GM12865 (cell line): Measurements from ENCODE around the gene PCGF3.
"Not testable (repeated sequence)": the region's sequence is repeated elsewhere in the genome, so short reads cannot be mapped to it uniquely, and the experiment has no call there.

Experiments used
- DNase-seq: peaks from one replicate; pipeline ENCODE4 v3.0.0; 2010; ENCODE audit warnings: low read depth
- H3K4me3 ChIP-seq: 2 replicates; pipeline ENCODE4 v1.5.1; 2011; ENCODE audit warnings: mild to moderate bottlenecking, low read depth, low read length, control low read depth
- CTCF ChIP-seq: IDR thresholded peaks from 2 replicates; pipeline ENCODE4 v1.5.1; 2011; ENCODE audit warnings: low read length, control low read depth, low read depth, inconsistent platforms; ENCODE audit not compliant: insufficient read depth; ENCODE audit errors: missing control alignments

PCGF3 gene

DNA sequence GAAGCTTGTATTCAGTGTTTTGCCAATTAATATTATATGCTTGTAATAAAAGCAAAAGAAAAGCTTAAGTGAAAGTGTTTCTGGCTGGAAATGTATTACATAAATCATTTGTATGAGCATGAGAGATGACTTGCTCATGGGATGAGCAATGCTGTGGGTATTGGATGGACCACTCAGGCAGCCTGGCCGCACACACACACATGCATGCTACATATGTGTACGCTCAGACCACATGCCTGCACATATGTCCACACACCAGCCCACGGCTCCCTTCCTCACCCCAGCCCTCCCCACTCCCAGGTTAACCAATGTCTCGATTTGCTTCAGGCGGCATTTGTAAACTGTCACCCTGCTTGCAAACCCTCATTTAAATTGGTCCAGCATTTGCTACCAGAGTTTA lies 64.4 kb downstream of the PCGF3 start:
- no peak for TF ChIP-seq CTCF
- no peak overlapping the region for H3K4me3 ChIP-seq
- DNase-seq, result no peak

- no peak for DNase-seq
- no peak for TF ChIP-seq CTCF
- H3K4me3 ChIP-seq, result no peak overlapping the region
Observed at GRCh38 chr4:771464-771863, 65.8 kb downstream of the PCGF3 start.

DNA sequence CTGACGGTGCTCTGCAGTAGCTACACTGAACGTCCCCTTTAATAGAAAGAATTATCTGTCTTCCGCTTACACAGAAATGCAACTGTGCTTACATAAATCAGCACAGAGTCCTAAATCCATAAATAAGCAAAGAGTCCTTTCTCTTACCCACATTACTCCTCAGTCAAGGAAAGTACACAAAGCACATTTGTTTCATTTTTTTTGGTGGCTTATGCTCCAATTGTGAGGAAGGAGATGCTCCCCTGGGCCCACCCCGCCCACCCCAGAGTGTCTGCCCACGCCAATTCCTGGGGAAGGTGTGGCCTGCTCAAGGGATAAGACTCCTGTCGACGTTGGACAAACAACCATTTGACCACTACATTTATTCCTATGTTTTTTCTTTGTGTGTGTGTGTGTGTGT lies 66.5 kb downstream of the PCGF3 start:
- no peak for TF ChIP-seq CTCF
- no peak overlapping the region for H3K4me3 ChIP-seq
- no peak for DNase-seq

DNA sequence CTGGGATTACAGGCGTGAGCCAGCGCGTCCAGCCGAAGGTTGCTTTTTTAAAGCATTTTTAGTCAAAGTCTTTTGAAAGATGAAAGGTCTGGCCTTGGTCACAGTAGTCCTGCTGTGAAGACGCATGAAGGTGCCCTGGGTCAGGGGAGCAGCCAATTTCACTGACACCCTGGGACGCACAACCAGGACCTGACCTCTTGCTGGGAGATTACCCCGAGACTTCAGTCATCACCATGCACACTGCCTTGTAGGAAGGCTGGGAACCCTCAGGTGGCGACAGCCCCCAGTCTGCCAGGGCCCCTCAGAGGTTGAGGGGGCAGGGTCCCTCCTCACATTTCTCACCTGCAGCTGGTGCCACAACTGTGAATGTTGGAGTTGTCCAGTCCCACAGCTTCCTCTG lies 67.1 kb downstream of the PCGF3 start:
- no peak overlapping the region for H3K4me3 ChIP-seq
- no peak for DNase-seq
- TF ChIP-seq CTCF, result no peak

DNA sequence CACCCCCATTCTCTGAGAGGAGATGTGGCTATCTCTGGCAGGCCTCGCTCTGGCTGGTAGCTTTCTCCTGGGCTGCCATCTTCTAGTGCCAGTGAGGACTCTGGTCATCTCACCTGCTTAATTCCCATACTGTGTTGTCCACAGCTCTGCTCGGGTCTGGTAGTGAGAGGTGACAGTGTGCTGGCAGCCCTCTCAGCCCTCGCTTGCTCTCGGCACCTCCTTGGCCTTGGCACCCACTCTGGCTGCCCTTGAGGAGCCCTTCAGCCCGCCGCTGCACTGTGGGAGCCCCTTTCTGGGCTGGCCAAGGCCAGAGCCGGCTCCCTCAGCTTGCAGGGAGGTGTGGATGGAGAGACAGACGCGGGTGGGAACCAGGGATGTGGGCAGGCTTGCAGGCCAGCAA lies 67.6 kb downstream of the PCGF3 start:
- no peak for DNase-seq
- TF ChIP-seq CTCF, result no peak
- H3K4me3 ChIP-seq, result no peak overlapping the region

- DNase-seq, H3K4me3 ChIP-seq: not testable (repeated sequence)
Observed at GRCh38 chr4:774419-775092, 68.9 kb downstream of the PCGF3 start.

DNA sequence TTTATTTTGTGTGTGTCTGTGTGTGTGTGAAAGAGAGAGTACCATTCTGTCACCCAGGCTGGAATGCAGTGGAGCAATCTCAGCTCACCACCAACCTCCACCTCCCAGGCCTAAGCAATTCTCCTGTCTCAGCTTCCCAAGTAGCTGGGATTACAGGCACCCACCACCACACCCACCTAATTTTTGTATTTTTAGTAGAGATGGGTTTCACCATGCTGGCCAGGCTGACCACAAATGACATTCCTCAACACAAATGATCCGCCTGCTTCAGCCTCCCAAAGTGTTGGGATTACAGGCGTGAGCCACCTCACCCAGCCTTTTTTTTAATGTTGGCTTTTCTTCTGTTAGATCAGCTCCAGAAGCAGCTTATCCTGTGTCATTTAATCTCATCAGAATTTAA lies 69.9 kb downstream of the PCGF3 start:
- not testable (repeated sequence) for H3K4me3 ChIP-seq, DNase-seq

- no peak overlapping the region for H3K4me3 ChIP-seq
- DNase-seq, result no peak
- TF ChIP-seq CTCF, result no peak
Observed at GRCh38 chr4:776743-777441, 71.3 kb downstream of the PCGF3 start.
